ENCODE results near the gene MTHFSD.

Gene MTHFSD

DNA sequence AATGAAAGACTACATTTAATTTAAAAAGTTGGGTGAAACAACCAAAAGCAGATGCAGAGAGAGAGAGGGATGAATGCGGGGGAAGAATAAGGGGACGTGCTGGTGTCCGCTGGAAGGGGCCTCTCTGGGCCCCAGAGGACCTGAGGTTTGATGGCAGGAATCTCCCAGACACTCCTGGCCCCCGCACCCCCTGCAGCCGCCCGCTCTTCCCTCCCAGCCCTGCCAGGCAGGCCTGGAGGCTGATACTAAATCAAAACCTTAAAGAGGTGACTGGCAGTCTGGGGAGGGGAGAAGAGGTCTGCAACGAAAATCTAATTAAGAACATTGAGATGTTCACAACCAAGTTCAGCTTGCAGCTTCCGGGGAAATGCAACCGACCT, 25.7 kb upstream of the MTHFSD start:
- Histone ChIP-seq H3K27me3 (peaks cover 96% of the 10 kb centered on the region), H3K4me1 (ENCODE audit: control insufficient read depth in 1 of 2, insufficient read depth in 1 of 2, low read depth in 1 of 2, low read length in 1 of 2) (peaks cover 9% of the 10 kb centered on the region in 2 experiments), H3K9me3 (no peaks in the 10 kb centered on the region), H3K4me3 (ENCODE audit: low read depth in 1 of 2, low read length in 1 of 2) (no peak overlapping the region), H3K27ac (no peak overlapping the region), H3K36me3 (no peaks in the 10 kb centered on the region)
- TF ChIP-seq, protein P1, sequence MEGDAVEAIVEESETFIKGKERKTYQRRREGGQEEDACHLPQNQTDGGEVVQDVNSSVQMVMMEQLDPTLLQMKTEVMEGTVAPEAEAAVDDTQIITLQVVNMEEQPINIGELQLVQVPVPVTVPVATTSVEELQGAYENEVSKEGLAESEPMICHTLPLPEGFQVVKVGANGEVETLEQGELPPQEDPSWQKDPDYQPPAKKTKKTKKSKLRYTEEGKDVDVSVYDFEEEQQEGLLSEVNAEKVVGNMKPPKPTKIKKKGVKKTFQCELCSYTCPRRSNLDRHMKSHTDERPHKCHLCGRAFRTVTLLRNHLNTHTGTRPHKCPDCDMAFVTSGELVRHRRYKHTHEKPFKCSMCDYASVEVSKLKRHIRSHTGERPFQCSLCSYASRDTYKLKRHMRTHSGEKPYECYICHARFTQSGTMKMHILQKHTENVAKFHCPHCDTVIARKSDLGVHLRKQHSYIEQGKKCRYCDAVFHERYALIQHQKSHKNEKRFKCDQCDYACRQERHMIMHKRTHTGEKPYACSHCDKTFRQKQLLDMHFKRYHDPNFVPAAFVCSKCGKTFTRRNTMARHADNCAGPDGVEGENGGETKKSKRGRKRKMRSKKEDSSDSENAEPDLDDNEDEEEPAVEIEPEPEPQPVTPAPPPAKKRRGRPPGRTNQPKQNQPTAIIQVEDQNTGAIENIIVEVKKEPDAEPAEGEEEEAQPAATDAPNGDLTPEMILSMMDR (IDR thresholded peaks at IDR 0.05): no peak

DNA sequence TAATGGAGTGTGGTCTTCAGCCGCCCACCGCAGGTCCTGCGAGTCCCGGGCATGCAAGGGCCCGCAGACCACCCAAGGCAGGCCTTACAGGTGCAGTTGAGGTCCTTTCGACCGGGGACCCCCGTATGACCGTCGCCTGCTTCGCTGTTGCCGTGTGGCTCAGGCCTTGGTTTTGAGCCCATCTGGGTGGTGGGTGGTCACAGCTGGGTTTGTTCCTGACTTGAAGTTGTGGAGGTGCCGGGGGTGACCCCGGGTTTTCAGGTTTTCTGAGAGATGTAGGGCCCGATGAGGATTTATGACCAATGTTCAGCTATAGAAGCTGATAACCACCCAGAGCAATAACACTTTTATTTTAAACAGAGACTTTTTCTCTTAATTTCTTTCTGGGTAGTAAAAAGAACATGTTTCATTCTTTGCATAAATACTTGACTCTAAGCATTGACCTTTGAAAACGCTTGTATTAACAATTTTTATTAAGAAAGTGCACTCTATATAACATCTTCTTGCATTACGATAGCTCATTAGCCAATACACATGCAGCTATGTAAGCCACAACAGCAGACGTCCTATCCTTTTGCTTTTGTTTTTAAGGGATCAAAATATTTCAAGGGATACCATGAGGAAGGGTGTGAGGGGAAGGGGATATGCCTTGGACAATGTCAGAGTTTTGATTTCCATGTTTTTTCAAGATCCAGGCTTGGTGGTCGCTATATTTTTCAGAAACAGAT, 25.2 kb upstream of the MTHFSD start:
- no peak overlapping the region for H3K4me3 ChIP-seq (ENCODE audit: low read depth in 1 of 2, low read length in 1 of 2)
- H3K36me3 ChIP-seq: no peaks in the 10 kb centered on the region
- H3K27me3 ChIP-seq: peaks cover 96% of the 10 kb centered on the region
- H3K4me1 ChIP-seq (ENCODE audit: control insufficient read depth in 1 of 2, insufficient read depth in 1 of 2, low read depth in 1 of 2, low read length in 1 of 2): peaks cover 10 to 12% of the 10 kb centered on the region in 2 experiments
- TF ChIP-seq, protein P1 (IDR thresholded peaks at IDR 0.05): no peak
- H3K27ac ChIP-seq: no peak overlapping the region
- no peaks in the 10 kb centered on the region for H3K9me3 ChIP-seq

DNA sequence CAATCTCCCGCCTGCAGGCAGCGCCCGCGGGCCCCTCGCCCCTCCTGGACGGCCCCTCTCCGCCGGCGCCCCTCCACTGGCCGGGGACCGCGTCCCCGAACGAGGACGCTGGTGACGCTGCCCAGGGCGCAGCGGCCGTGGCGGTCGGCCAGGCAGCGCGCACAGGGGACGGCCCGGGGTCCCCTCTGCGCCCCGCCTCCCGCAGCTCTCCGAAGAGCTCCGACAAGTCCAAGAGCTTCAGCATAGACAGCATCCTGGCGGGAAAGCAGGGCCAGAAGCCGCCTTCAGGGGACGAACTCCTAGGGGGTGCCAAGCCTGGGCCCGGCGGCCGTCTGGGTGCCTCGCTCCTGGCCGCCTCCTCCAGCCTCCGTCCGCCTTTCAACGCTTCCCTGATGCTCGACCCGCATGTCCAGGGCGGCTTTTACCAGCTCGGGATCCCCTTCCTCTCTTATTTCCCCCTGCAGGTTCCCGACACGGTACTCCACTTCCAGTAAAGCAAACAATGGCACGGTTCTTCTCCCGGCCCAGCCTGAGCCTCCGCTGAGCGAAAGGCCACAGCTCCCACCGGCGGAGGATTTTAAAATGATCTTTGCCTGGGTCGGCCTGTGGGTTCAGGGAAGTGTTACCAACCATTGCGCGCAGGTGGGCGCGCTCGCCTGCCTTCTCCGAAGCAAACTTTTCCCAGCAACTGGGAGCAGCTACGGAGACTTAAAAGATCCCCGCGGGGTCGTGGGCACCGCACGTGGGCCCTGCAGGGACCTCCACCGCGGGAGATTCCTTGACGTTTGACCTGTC, 24.4 kb upstream of the MTHFSD start:
- Histone ChIP-seq H3K9me3 (no peaks in the 10 kb centered on the region), H3K4me3 (ENCODE audit: low read depth in 1 of 2, low read length in 1 of 2) (no peak overlapping the region), H3K27ac (no peak overlapping the region), H3K4me1 (ENCODE audit: control insufficient read depth in 1 of 2, insufficient read depth in 1 of 2, low read depth in 1 of 2, low read length in 1 of 2) (peaks cover 10 to 12% of the 10 kb centered on the region in 2 experiments), H3K27me3 (peaks cover 97% of the 10 kb centered on the region), H3K36me3 (no peaks in the 10 kb centered on the region)
- TF ChIP-seq, protein P1 (IDR thresholded peaks at IDR 0.05): no peak

DNA sequence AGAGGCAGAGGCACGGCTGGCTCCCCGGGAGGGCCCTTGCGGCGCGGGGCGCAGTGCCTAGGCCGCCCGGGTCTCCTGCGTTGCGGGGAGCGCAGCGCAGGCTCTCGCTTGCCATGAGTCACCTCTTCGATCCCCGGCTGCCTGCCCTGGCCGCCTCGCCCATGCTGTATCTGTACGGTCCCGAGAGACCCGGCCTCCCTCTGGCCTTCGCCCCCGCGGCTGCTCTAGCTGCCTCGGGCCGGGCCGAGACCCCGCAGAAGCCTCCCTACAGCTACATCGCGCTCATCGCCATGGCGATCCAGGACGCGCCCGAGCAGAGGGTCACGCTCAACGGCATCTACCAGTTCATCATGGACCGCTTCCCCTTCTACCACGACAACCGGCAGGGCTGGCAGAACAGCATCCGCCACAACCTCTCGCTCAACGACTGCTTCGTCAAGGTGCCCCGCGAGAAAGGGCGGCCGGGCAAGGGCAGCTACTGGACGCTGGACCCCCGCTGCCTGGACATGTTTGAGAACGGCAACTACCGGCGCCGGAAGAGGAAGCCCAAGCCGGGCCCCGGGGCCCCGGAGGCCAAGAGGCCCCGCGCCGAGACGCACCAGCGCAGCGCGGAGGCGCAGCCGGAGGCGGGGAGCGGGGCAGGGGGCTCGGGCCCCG, 23.7 kb upstream of the MTHFSD start:
- Histone ChIP-seq H3K4me1 (ENCODE audit: control insufficient read depth in 1 of 2, insufficient read depth in 1 of 2, low read depth in 1 of 2, low read length in 1 of 2) (peaks cover 10 to 12% of the 10 kb centered on the region in 2 experiments), H3K36me3 (no peaks in the 10 kb centered on the region), H3K27ac (no peak overlapping the region)

DNA sequence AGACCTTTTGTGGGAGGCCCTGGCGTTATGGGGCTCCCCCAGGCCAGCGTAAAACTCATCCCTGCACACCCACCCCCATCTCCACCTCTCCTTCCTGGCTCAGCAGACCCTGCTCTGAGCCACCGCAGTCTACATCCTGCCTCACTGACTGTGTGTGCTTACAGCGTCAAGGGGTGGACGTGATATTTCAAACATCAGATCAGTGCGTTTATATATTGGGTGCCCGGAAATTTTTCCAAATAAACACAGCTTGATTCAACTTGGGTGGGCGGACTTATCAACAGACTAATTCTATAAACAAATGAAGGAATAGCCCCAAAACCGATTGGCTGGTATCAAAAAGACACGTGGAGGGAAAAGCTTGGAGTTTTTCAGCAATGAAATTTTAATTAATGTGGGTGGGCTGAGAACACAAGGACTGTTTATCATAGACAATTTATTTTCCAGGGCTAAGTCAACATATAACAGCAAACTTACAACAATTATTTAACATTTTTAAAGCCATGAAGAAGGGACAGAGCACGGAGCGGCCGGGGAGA, 23.1 kb upstream of the MTHFSD start, which contains the start of gene FOXL1:
Gene FOXL1, plus strand, starts transcription at position 489 of the 539 bp plus-strand sequence. CDS start 175 bp downstream, outside the sequence.
- Histone ChIP-seq H3K27ac (no peak within 1 kb of the TSS), H3K9me3 (no peaks in the 10 kb centered on the region), H3K4me1 (ENCODE audit: control insufficient read depth in 1 of 2, insufficient read depth in 1 of 2, low read depth in 1 of 2, low read length in 1 of 2) (peaks cover 10 to 12% of the 10 kb centered on the region in 2 experiments), H3K36me3 (no peaks in the 10 kb centered on the region), H3K27me3 (peaks cover 100% of the 10 kb centered on the region), H3K4me3 (ENCODE audit: low read depth in 1 of 2, low read length in 1 of 2) (no peak within 1 kb of the TSS)
- TF ChIP-seq, protein P1 (IDR thresholded peaks at IDR 0.05): no peak

More for the DNA sequence above, 23.7 kb upstream of the MTHFSD start:
- TF ChIP-seq, protein P1 (IDR thresholded peaks at IDR 0.05): no peak
- peaks cover 100% of the 10 kb centered on the region for H3K27me3 ChIP-seq
- no peaks in the 10 kb centered on the region for H3K9me3 ChIP-seq
- no peak overlapping the region for H3K4me3 ChIP-seq (ENCODE audit: low read depth in 1 of 2, low read length in 1 of 2)

All from neutrophil (primary cell).